Neural cell (in vitro differentiated cells): Measurements from ENCODE around the gene ACOXL. TPM values are rescaled to one million over a fixed set of nuclear protein-coding genes. Genes with fewer than 3 reads are reported as not detected.

ENCODE experiments used
- H2AFZ ChIP-seq: fragments of 200-600, 300-800 bp; sonication (generic), shearing (Covaris generic); 2 replicates; pipeline ENCODE4 v1.6.0; 2014; ENCODE audit warnings: low read depth, mild to moderate bottlenecking, antibody characterized with exemption, low read length, moderate library complexity
- H3F3A ChIP-seq: fragments of 200-600 bp; shearing (Covaris generic); 2 replicates; pipeline ENCODE4 v1.6.1; 2016; ENCODE audit warnings: mild to moderate bottlenecking, moderate library complexity, mixed read lengths, antibody characterized with exemption, low read length; ENCODE audit not compliant: insufficient read depth, poor library complexity, severe bottlenecking
- H3K27ac ChIP-seq: fragments of 200-600, 300-800 bp; sonication (generic), shearing (Covaris generic); 2 replicates; pipeline ENCODE4 v1.5.1; 2014; ENCODE audit warnings: mild to moderate bottlenecking, low read length, moderate library complexity
- H3K27me3 ChIP-seq: fragments of 300-800, 200-600 bp; sonication (generic), shearing (Covaris generic); 2 replicates; pipeline ENCODE4 v1.6.0; 2014; ENCODE audit warnings: mild to moderate bottlenecking, low read depth, low read length, moderate library complexity; ENCODE audit not compliant: insufficient read depth
- H3K36me3 ChIP-seq: fragments of 300-800, 200-600 bp; sonication (generic), shearing (Covaris generic); 2 replicates; pipeline ENCODE4 v1.5.1; 2014; ENCODE audit warnings: mild to moderate bottlenecking, antibody characterized with exemption, low read length, moderate library complexity; ENCODE audit not compliant: insufficient read depth
- H3K4me2 ChIP-seq: fragments of 300-800, 200-600 bp; sonication (generic), shearing (Covaris generic); 2 replicates; pipeline ENCODE4 v1.6.0; 2014; ENCODE audit warnings: mild to moderate bottlenecking, low read length
- H3K4me3 ChIP-seq: fragments of 300-800, 200-600 bp; sonication (generic), shearing (Covaris generic); 2 replicates; pipeline ENCODE4 v1.5.1; 2014; ENCODE audit warnings: mild to moderate bottlenecking, low read length, moderate library complexity
- H3K79me2 ChIP-seq: fragments of 200-600 bp; shearing (Covaris generic); replicated peaks from 2 replicates; pipeline ENCODE4 v1.6.0; 2014; ENCODE audit warnings: mild to moderate bottlenecking, low read length, moderate library complexity; ENCODE audit not compliant: insufficient read depth
- H3K9ac ChIP-seq: fragments of 300-800, 200-600 bp; sonication (generic), shearing (Covaris generic); 2 replicates; pipeline ENCODE4 v1.6.1; 2016; ENCODE audit warnings: mild to moderate bottlenecking, low read length, mixed read lengths
- H3K9me2 ChIP-seq: fragments of 200-600 bp; shearing (Covaris generic); 2 replicates; pipeline ENCODE4 v1.6.1; 2016; ENCODE audit warnings: mild to moderate bottlenecking, low read length, mixed read lengths; ENCODE audit not compliant: insufficient read depth
- H3K9me3 ChIP-seq: fragments of 200-600, 300-800 bp; sonication (generic), shearing (Covaris generic); 2 replicates; pipeline ENCODE4 v1.6.1; 2016; ENCODE audit warnings: mild to moderate bottlenecking, mixed run types, low read length, moderate library complexity, mixed read lengths
- H4K20me1 ChIP-seq: fragments of 200-600 bp; shearing (Covaris generic); 2 replicates; pipeline ENCODE4 v1.6.1; 2016; ENCODE audit warnings: mild to moderate bottlenecking, mixed run types; ENCODE audit not compliant: insufficient read depth
- CTCF ChIP-seq: fragments of 450-650 bp; IDR thresholded peaks from 2 replicates; pipeline ENCODE4 v1.5.1; 2014; ENCODE audit warnings: antibody characterized with exemption, mild to moderate bottlenecking, moderate library complexity; ENCODE audit not compliant: poor library complexity, severe bottlenecking
- EP300 ChIP-seq: fragments of 450-650 bp; conservative IDR thresholded peaks from 2 replicates; pipeline ENCODE4 v1.6.1; 2014; ENCODE audit warnings: antibody characterized with exemption, mild to moderate bottlenecking, moderate library complexity; ENCODE audit not compliant: poor library complexity, severe bottlenecking
- EZH2 ChIP-seq: fragments of 200-600, 300-800 bp; shearing (Covaris generic), sonication (generic); IDR thresholded peaks from 2 replicates; pipeline ENCODE4 v1.6.1; 2014; ENCODE audit warnings: antibody characterized with exemption, low read length, borderline replicate concordance, mild to moderate bottlenecking; ENCODE audit not compliant: insufficient read depth, poor library complexity, severe bottlenecking
- MXI1 ChIP-seq: fragments of 450-650 bp; conservative IDR thresholded peaks from 2 replicates; pipeline ENCODE4 v1.6.1; 2014; ENCODE audit warnings: antibody characterized with exemption, mild to moderate bottlenecking; ENCODE audit not compliant: poor library complexity, severe bottlenecking
- POLR2AphosphoS5 ChIP-seq: IDR thresholded peaks from 2 replicates; pipeline ENCODE4 v1.6.1; 2012
- RAD21 ChIP-seq: fragments of 450-650 bp; conservative IDR thresholded peaks from 2 replicates; pipeline ENCODE4 v1.6.1; 2014; ENCODE audit warnings: antibody characterized with exemption, mild to moderate bottlenecking, moderate library complexity
- REST ChIP-seq: IDR thresholded peaks from 2 replicates; pipeline ENCODE4 v1.6.1; 2012; ENCODE audit warnings: borderline replicate concordance
- SMC3 ChIP-seq: fragments of 450-650 bp; conservative IDR thresholded peaks from 2 replicates; pipeline ENCODE4 v1.6.1; 2014; ENCODE audit warnings: antibody characterized with exemption, mild to moderate bottlenecking, moderate library complexity; ENCODE audit not compliant: poor library complexity
- TAF1 ChIP-seq: IDR thresholded peaks from 2 replicates; pipeline ENCODE4 v1.6.1; 2012; ENCODE audit warnings: low read depth
- polyA plus RNA-seq: library from polyadenylated mRNA; depleted of rRNA; stranded (reverse); fragments of >200 nt; gene quantifications from 2 replicates; pipeline ENCODE4 v1.2.3, GENCODE V29; 2014

The ACOXL gene
- polyA plus RNA-seq, 1 donor from 2014 or later: not detected

GRCh38 chr2:110957293-110957692 is 224.9 kb downstream of the ACOXL start:
- H3F3A ChIP-seq: no peaks in the 10 kb centered on the region
- H4K20me1 ChIP-seq: no peaks in the 10 kb centered on the region
- no peaks in the 10 kb centered on the region for H3K79me2 ChIP-seq
- no peaks in the 10 kb centered on the region for H3K36me3 ChIP-seq
- no peaks in the 10 kb centered on the region for H3K9me2 ChIP-seq
- no peaks in the 10 kb centered on the region for H3K27me3 ChIP-seq
- no peak overlapping the region for H3K9ac ChIP-seq
- no peak overlapping the region for H3K4me3 ChIP-seq
- H3K4me2 ChIP-seq: no peak overlapping the region
- H3K9me3 ChIP-seq: no peaks in the 10 kb centered on the region
- no peak overlapping the region for H2AFZ ChIP-seq
- no peak for TF ChIP-seq REST
- TF ChIP-seq SMC3: no peak
- no peak for TF ChIP-seq EP300
- no peak for TF ChIP-seq EZH2
- no peak for TF ChIP-seq MXI1
- TF ChIP-seq TAF1: no peak
- no peak for TF ChIP-seq CTCF
- TF ChIP-seq POLR2AphosphoS5: no peak
- TF ChIP-seq RAD21: no peak
- no peak overlapping the region for H3K27ac ChIP-seq

- Histone ChIP-seq H3K4me2 (no peak overlapping the region), H3K9me2 (no peaks in the 10 kb centered on the region), H3K4me3 (no peak overlapping the region), H3K79me2 (no peaks in the 10 kb centered on the region), H2AFZ (no peak overlapping the region), H4K20me1 (no peaks in the 10 kb centered on the region), H3K9ac (no peak overlapping the region), H3K36me3 (no peaks in the 10 kb centered on the region), H3K27me3 (no peaks in the 10 kb centered on the region), H3K27ac (no peak overlapping the region), H3F3A (no peaks in the 10 kb centered on the region), H3K9me3 (no peaks in the 10 kb centered on the region)
- TF ChIP-seq RAD21 (no peak), TAF1 (no peak), POLR2AphosphoS5 (no peak), SMC3 (no peak), MXI1 (no peak), EP300 (no peak), REST (no peak), EZH2 (no peak), CTCF (no peak)
Observed at GRCh38 chr2:110958346-110959119, 226.2 kb downstream of the ACOXL start.
